A172 (cell line): ENCODE data around the gene ZYX. TPM values are rescaled to one million over a fixed set of nuclear protein-coding genes. Genes with fewer than 3 reads are reported as not detected.
A peak's percentile ranks its signal among the peaks of the same experiment; 100 is the strongest.
"Not testable (repeated sequence)": the region's sequence is repeated elsewhere in the genome, so short reads cannot be mapped to it uniquely, and the experiment has no call there.

ENCODE experiments used
- DNase-seq: peaks from one replicate; pipeline ENCODE4 v3.0.0-alpha.2; 2015; ENCODE audit warnings: low spot score
- total RNA-seq: library from RNA; depleted of rRNA; stranded (reverse); fragments of >200 nt; shearing (Covaris generic); gene quantifications from 2 replicates; pipeline ENCODE4 v1.2.3, GENCODE V29; 2014; rRNA removed

The ZYX gene
- total RNA-seq, 1 experiment from 2014 or later, result 57.0 TPM

DNA sequence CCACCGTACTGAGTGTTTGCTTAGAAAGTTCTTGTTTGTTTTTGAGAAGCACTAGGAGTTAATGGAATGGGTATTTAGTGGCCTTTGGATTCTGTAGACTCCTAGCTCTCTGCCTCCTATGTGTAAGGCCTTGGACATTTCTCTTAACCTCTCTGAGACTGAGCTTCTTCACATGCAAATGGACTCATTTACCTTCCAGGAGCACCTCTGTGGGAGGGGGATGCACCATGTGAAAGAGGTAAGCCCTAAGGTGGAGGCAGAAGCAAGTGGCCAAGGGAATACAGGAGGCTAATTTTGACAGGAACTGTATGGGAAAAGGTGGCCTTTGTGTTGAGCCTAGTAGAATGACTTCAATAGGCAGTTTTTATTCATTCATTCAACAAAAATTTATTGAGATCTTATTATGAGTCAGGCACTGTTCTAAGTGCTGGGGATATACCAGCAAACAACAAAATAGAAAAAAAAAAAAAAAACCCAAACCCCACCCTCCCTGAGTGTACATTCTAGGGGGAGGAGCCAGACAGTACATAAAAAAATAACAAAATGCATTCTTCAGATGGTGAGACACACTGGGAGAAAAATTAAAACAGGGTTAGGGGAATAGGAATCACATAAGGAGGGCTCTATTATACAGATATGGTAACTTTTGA is 36.7 kb downstream of the ZYX start:
- DNase-seq, result no peak

DNA sequence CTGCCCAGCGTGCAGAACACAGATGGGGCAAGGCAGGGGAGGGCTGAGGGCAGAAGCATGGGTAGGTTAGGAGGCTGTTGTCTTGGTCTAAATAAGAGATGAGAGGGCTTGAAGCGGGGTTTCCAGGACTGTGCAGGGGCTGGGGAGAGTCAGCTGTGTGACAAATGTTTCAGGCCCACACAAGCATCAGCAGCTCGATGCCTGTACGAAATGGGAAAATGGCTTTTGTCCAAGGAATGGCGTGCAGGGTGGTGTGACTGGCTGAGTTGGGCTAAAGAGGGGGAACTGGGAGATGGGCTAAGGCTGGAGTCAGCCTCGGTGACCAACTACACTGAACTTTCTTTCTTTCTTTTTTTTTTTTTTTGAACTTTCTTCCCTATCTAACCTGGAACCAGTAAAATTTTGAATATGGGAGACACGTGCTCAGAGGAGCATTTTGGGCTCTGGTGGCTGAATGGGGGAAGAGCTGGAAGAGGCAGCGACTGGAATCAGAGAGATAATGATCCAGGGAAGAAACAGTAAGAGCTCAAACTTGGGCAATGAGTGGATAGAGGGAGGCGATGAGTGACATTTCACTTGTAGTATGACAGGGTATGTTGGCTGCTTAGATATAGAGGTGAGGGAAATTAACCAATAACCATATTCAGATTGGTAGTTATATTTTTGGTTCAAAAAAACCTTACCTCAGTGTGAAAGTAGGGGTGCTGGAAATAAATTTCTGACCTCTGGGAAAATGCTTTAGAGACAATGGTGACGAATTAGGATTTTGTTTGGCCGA is 37.7 kb downstream of the ZYX start:
- DNase-seq, result no peak

DNA sequence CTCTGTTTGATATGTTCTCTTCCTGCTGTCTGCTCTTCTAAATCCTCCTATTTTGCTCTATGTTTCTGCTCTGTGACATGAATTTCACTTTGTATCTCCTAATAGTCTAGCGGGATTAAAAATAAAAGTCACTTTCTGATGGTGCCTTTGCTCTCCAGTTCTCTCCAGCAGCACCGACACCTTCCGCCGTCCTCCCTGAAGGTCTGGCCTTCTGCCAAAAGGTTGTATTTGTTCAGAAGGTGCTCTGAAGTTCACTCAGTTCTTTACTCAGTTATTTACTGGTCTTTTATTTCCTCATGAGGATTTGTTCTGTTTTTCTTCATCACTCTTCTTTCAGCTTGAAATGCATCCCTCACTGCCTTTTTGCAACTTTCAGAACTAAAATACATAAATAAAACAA is 38.7 kb downstream of the ZYX start:
- DNase-seq, result no peak

GRCh38 chr7:143420624-143421023 is 39.5 kb downstream of the ZYX start:
- not testable (repeated sequence) for DNase-seq

DNA sequence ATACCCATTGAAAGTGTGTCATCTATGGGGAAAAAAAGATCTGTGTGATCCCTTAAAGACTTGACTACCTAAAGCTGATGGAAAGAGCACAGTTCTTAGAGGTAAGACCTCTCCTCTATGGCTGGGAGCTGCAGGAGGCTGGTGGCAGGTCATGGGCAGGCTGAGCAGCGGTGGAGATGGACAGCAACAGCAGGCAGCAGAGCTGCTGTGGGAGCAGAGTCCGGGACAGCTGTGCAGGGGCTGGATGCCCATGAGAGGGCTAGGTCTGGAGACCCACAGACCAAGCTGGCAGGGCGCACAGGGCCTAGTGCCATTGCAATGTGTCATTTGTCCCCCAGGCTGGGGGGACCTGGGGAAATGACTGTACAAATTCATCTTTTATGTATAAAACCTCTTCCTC is 40.9 kb downstream of the ZYX start:
- DNase-seq, result no peak

GRCh38 chr7:143424476-143424875 is 43.3 kb downstream of the ZYX start:
- not testable (repeated sequence) for DNase-seq

- DNase-seq, result no peak
Observed at GRCh38 chr7:143426479-143427142, 45.5 kb downstream of the ZYX start.

GRCh38 chr7:143429770-143430698 is 48.9 kb downstream of the ZYX start:
- no peak for DNase-seq

DNA sequence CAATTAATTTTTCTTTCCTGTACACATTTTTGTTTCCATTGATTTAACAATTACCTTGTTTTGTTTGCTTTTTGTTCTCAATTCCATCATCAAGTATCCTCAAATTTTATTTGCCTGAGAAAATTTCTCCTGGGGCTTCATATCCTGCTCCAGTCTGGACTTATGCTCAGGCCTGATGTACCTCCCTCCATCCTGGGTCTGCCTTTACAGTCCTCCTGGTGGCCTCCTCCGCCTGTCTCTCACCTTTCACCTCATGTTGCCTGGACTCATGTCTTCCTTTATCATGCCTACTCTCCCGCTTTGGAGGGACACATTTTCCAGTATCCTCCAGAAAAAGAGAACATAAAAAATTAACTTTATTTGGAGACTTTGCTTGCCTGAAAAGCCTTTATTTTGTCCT is 50.0 kb downstream of the ZYX start:
- no peak for DNase-seq

GRCh38 chr7:143433759-143434158 is 52.6 kb downstream of the ZYX start:
- no peak for DNase-seq

- DNase-seq, result no peak
Observed at GRCh38 chr7:143434660-143435059, 53.5 kb downstream of the ZYX start.

DNA sequence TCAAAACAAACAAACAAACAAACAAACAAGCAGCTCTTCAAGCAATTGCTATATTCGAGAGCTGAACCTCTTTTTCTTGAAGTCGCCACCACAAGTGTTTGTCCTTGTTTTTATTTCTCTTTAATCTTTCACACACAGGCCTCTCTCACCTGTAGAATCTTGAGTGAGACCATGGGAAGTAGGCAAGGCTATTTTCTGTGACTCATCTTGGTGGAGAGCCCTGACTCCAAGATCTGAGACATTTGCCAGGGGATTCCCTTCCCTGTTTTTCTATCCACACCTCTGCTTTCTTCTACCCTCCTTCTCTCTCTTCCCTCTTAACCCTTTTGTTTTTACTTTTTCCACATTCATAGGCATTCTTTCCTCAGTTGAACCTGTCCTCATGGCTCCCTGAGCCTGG is 54.1 kb downstream of the ZYX start:
- peak; percentile 8 for DNase-seq

- DNase-seq, result no peak
Observed at GRCh38 chr7:143436325-143436946, 55.3 kb downstream of the ZYX start.

DNA sequence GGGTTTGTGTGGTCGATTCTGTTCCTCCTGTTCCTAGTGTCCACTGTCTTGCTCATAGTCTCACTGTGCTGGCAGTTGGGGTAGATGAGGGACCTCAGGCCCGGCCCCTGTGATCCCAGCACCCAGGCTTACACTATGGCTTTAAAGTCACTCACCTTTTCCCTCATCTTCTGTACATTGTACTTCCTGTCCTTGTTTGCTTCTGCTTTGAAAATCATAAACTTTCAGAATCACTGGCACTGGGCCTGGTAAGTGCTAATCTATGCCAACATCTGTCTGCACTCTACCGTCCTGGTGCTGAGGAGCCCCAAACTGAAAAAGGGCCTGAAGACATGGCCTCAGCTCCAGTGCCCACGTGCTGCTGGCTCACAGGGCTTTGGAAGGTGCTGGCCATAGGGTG is 56.4 kb downstream of the ZYX start:
- no peak for DNase-seq

- DNase-seq, result no peak
Observed at GRCh38 chr7:143439866-143440265, 58.7 kb downstream of the ZYX start.

Other genes with a start within 250 kb of the ZYX start
- not detected in 2 replicates for gene PIP, start 249.3 kb upstream of the ZYX start, total RNA-seq
- gene TAS2R39, start 197.9 kb upstream of the ZYX start, total RNA-seq, result not detected in 2 replicates
- not detected in 2 replicates for gene TAS2R40, start 159.3 kb upstream of the ZYX start, total RNA-seq
- gene GSTK1, start 117.9 kb upstream of the ZYX start, total RNA-seq, result 93.3 and 106 TPM in 2 replicates
- 3.0 and 6.2 TPM in 2 replicates for gene TMEM139, start 96.4 kb upstream of the ZYX start, total RNA-seq
- gene CASP2, start 93.0 kb upstream of the ZYX start, total RNA-seq, result 14.6 and 34.4 TPM in 2 replicates
- gene CLCN1, start 65.2 kb upstream of the ZYX start, total RNA-seq, result not detected in 2 replicates
- 3.9 and 7.1 TPM in 2 replicates for gene FAM131B, start 18.6 kb upstream of the ZYX start, total RNA-seq
- 0.03 TPM in 1 of 2 replicates, not detected in the other for gene EPHA1, start 27.5 kb downstream of the ZYX start, total RNA-seq
- not detected in 2 replicates for gene TAS2R60, start 62.1 kb downstream of the ZYX start, total RNA-seq
- gene TAS2R41, start 96.5 kb downstream of the ZYX start, total RNA-seq, result not detected in 2 replicates
- 0.36 TPM in 1 of 2 replicates, not detected in the other for gene CTAGE15, start 190.5 kb downstream of the ZYX start, total RNA-seq
- gene TCAF2, start 239.6 kb downstream of the ZYX start, total RNA-seq, result 0.36 and 0.93 TPM in 2 replicates